ENCODE data around the gene LCN1. TPM values are rescaled to one million over a fixed set of nuclear protein-coding genes. Genes with fewer than 3 reads are reported as not detected.

Gene LCN1
- total RNA-seq, 4 donors from 2014 or later = not detected

Other genes with a start within 250 kb of the LCN1 start
- 10 to 100 TPM in 1 of 4 donors, 1 to 10 TPM in 3; 8.4 to 11.5 (median 9.2) TPM for gene PPP1R26, start 41.7 kb upstream of the LCN1 start, total RNA-seq
- gene MRPS2, start 20.8 kb upstream of the LCN1 start, total RNA-seq = 10 to 100 TPM; 41.3 to 61.6 (median 49.7) TPM
- 1 to 10 TPM in 2 of 4 donors, not detected in 2; 4.7 to 6.6 TPM for gene OBP2A, start 24.7 kb downstream of the LCN1 start, total RNA-seq
- 1 to 10 TPM in 1 of 4 donors, under 1 TPM in 2, not detected in 1; 0.71 to 2.7 (median 0.89) TPM for gene PAEP, start 40.3 kb downstream of the LCN1 start, total RNA-seq
- not detected for gene GLT6D1, start 118.1 kb downstream of the LCN1 start, total RNA-seq
- not detected for gene LCN9, start 141.9 kb downstream of the LCN1 start, total RNA-seq
- gene SOHLH1, start 178.0 kb downstream of the LCN1 start, total RNA-seq = under 1 TPM in 1 of 4 donors, not detected in 3; 0.71 TPM
- under 1 TPM in 1 of 4 donors, not detected in 3; 0.10 TPM for gene KCNT1, start 180.7 kb downstream of the LCN1 start, total RNA-seq